GM21381 (cell line): Measurements from ENCODE around the gene ABCB11.
A peak's percentile ranks its signal among the peaks of the same experiment; 100 is the strongest.
"Not testable (repeated sequence)": the region's sequence is repeated elsewhere in the genome, so short reads cannot be mapped to it uniquely, and the experiment has no call there.

Source experiments
- ATAC-seq: cut with Tn5 transposase; IDR thresholded peaks from one replicate; pipeline ENCODE4 v1.9.1; 2021; ENCODE audit warnings: mild to moderate bottlenecking, moderate library complexity; ENCODE audit not compliant: unreplicated experiment

ABCB11 gene

DNA sequence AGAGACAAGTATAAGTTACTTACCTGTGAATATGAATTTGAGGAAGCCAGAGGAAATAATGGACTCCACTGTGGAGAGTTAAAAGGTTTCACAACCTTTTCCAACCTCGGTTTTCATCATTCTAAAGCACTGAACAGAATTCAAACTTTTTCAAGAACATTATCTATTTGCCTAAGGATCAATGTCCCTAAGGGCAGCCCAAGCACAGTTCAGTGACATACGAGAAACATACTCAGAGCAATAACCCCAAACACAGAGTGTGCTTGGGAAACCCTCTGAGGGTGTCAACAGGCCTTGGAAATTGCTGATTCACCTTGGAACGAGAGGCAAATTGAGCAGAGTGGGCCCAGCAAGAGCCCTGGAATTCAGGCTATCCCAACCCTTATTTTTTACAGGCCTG lies at the start of gene ABCB11:
ABCB11 (minus strand) TSS at position 123 of the 400 bp plus-strand sequence. CDS start 13,199 bp downstream, outside the sequence.
- ATAC-seq: no peak

GRCh38 chr2:169080250-169081069 lies 49.3 kb upstream of the ABCB11 start:
- peak; percentile 91 for ATAC-seq

- no peak for ATAC-seq
Measured at GRCh38 chr2:169077674-169078240, 46.6 kb upstream of the ABCB11 start.

- no peak for ATAC-seq
Measured at GRCh38 chr2:169073963-169074751, 43.0 kb upstream of the ABCB11 start.

DNA sequence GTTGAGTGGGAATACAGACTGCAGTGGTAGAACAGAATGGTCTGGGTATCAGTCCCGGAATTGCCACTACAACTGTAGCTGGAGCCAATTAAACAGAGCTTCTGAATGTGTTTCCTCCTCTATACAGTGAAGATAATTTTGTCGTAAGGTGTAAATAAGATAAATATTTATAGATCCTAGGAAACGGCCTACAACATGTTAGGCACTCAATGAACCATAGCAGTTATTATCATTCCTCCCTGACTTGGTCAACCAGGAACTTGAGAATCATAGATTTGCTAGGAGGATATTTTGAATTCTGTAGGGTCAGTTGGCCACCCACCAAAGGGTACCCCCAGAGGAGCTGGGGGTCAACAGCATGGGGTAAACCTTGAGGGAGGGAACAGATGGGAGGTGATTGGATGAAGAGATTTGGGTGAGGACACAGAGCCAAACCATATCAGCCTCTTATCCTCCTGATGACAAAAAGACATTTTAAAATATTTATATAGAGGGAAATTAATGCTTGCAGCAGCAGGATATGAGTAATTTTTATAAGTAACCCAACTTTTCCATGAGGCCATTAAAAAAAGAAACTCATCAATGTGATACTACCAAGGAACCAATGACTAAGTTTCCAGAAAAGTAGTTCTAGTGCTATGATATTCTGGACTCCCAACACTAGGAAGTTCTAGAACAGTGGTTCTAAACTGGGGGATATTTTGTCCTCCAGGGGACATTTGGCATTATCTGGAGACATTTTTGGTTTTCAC lies 42.3 kb upstream of the ABCB11 start:
- ATAC-seq: no peak

DNA sequence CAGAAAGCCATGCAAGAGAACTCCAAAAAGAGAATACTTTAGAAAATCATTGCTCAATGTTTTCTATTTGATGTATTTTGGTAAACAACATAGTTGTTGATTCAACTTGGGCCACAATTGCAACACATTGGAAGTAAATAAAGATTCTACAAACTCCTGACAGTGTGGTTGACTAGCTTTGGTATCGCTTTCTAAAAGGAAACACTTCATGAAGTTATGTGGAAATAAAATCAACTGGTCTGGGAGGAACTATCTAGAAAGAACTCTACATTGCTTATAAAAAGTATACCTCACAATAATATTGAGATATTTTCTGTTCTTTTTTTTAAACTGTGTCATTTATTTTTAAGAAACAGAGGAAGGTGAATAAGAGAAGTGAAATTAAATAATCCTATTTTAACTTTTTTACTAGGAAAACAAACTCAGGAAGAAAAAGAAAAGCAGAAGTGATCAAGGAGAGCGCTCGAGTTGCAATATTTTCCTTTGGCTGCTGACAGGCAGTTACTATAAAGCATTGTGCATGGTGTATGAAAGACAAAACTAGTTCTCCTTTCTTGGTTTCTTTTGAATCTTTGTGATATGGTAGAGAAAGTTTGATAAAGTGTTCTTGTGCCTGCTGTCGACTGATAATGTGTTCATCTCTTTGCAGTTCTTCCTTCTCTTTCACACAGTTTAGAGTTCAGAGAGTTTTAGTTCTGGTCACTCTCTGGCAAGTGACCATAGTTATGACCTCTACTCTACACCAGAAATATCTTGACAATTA lies 41.2 kb upstream of the ABCB11 start:
- peak; percentile 43 for ATAC-seq

- ATAC-seq: no peak
Measured at GRCh38 chr2:169071455-169071854, 40.3 kb upstream of the ABCB11 start.

DNA sequence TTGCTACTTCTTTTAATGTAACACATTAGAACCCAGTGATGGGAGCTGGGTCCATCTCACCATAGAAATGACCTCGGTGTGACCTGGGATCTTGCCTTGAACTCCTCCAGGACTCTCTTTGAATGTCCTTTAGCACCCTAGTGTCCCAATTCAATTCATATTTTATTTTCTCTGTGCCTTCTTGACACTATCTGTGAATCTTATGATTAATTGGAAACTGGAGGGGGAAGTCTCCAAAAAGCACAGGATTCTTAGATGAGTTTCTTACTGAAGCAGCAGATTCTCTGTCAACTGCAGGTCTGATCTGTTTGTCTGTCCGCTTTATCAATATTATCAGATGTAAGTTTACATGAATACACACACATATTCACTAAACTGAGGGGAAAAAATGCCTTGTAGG lies 38.7 kb upstream of the ABCB11 start:
- ATAC-seq: no peak

GRCh38 chr2:169069341-169069740 lies 38.2 kb upstream of the ABCB11 start, which contains the start of gene DHRS9:
Gene DHRS9 (plus strand): TSS chr2:169069563. CDS start chr2:169081582, 12,019 bp downstream.
- ATAC-seq: no peak

GRCh38 chr2:169066897-169067296 lies 35.8 kb upstream of the ABCB11 start:
- no peak for ATAC-seq

- ATAC-seq: no peak
Measured at GRCh38 chr2:169065864-169066517, 34.9 kb upstream of the ABCB11 start.

GRCh38 chr2:169065422-169065821 lies 34.3 kb upstream of the ABCB11 start:
- ATAC-seq: no peak

DNA sequence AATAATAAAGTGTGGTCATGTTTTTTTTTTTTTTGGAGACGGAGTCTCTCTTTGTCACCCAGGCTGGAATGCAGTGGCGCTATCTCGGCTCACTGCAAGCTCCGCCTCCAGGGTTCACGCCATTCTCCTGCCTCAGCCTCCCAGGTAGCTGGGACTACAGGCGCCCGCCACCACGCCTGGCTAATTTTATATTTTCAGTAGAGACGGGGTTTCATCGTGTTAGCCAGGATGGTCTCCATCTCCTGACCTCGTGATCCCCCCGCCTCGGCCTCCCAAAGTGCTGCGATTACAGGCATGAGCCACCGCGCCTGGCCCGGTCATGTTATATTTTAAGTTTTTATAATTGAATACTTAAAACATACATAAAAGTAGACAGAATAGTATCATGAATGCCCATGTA lies 33.1 kb upstream of the ABCB11 start:
- ATAC-seq: not testable (repeated sequence)

- not testable (repeated sequence) for ATAC-seq
Measured at GRCh38 chr2:169054575-169054974, 23.5 kb upstream of the ABCB11 start.

DNA sequence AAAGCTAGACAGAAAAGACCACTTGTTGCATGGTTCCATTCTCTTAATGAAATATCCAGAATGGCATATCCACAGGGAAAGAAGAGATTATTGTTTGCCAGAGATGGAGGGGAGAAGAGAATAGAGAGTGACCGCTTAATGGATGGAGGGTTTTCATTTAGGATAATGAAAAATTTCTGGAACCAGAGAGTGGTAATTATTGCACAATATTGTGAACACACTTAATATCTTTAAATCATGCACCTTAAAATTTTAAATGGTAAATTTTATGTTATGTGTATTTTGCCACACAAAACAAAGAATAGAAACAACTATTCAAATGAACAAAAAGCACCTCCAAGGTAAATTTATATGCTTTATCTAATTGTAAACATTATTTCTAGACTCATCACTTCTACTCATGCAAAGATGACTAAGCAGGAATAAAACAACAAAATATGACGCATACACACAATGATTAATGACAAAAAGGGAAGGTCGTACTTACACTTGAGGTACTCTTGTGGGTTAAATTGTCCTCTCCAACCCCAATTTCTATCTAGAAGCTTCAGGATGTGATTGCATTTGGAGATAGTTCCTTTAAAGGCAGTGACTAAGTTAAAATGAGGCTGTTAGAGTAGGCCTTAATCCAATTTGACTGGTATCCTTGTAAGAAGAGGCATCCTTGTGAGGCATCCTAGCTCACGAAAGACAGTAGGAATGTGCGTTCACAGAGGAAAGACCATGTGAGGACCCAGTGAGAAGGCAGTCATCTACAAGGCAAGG lies 19.5 kb upstream of the ABCB11 start:
- no peak for ATAC-seq

- no peak for ATAC-seq
Measured at GRCh38 chr2:169049142-169049541, 18.0 kb upstream of the ABCB11 start.

GRCh38 chr2:169047256-169048250 lies 16.4 kb upstream of the ABCB11 start:
- ATAC-seq: no peak
